Thoracic aorta (tissue), 2 donors: Measurements from ENCODE around the gene CALML5. TPM values are rescaled to one million over a fixed set of nuclear protein-coding genes. Genes with fewer than 3 reads are reported as not detected.

ENCODE experiments used
- ATAC-seq: fragments of 150-250 bp; one replicate; pipeline ENCODE4 v1.8.0; 2017; ENCODE audit warnings: low read depth; ENCODE audit not compliant: insufficient number of reproducible peaks, low FRiP score
- DNase-seq: peaks from one replicate; pipeline ENCODE4 v3.0.0-alpha.2; 2020; ENCODE audit warnings: low spot score
- H3K27ac ChIP-seq, 2 donors: fragments of 200-600 bp; sonication (generic); 1 replicate in 1 of 2; 2 replicates in 1 of 2; pipeline ENCODE4 v1.5.1; 2016; ENCODE audit warnings: mild to moderate bottlenecking in 2 of 2, moderate library complexity in 2 of 2
- H3K27me3 ChIP-seq: fragments of 200-600 bp; sonication (generic); replicated peaks from 2 replicates; pipeline ENCODE4 v1.6.0; 2016; ENCODE audit warnings: mild to moderate bottlenecking; ENCODE audit not compliant: insufficient read depth
- H3K36me3 ChIP-seq: fragments of 200-600 bp; sonication (generic); one replicate; pipeline ENCODE4 v1.5.1; 2016
- H3K4me1 ChIP-seq, 2 donors: fragments of 200-600 bp; sonication (generic); 1 replicate in 1 of 2; 2 replicates in 1 of 2; pipeline versions ENCODE4 v1.5.1 to v1.6.0; 2016; ENCODE audit warnings: low read depth in 2 of 2, mild to moderate bottlenecking in 1 of 2; ENCODE audit not compliant: control insufficient read depth in 1 of 2
- H3K4me3 ChIP-seq: fragments of 200-600 bp; sonication (generic); 2 replicates; pipeline ENCODE4 v1.5.1; 2016; ENCODE audit warnings: mild to moderate bottlenecking
- H3K9me3 ChIP-seq: fragments of 200-600 bp; sonication (generic); 2 replicates; pipeline ENCODE4 v1.5.1; 2016
- CTCF ChIP-seq: fragments of 200-600 bp; sonication (generic); IDR thresholded peaks from one replicate; pipeline ENCODE4 v1.5.1; 2019; ENCODE audit warnings: antibody characterized with exemption
- total RNA-seq, 2 donors: library from RNA; depleted of rRNA; stranded (reverse); fragments of >200 nt; gene quantifications; one replicate each; pipeline versions ENCODE4 v1.1.0 to v1.2.3, GENCODE V29; 2016

The CALML5 gene
- total RNA-seq, 2 donors from 2014 or later: 3.7 TPM; not detected in 1

- Histone ChIP-seq H3K4me1 (peaks cover 33 to 87% of the 10 kb centered on the region in 2 donors), H3K27ac (peak overlapping the region; percentile 55 to 62), H3K27me3 (no peaks in the 10 kb centered on the region), H3K4me3 (no peak overlapping the region), H3K36me3 (no peaks in the 10 kb centered on the region), H3K9me3 (no peaks in the 10 kb centered on the region)
- TF ChIP-seq CTCF: no peak
- DNase-seq: no peak
- no peak for ATAC-seq
Observed at GRCh38 chr10:5533098-5533731, 33.8 kb upstream of the CALML5 start.

GRCh38 chr10:5532618-5533097, 33.3 kb upstream of the CALML5 start:
- Histone ChIP-seq H3K9me3 (no peaks in the 10 kb centered on the region), H3K27me3 (no peaks in the 10 kb centered on the region), H3K36me3 (no peaks in the 10 kb centered on the region), H3K4me1 (peaks cover 33 to 82% of the 10 kb centered on the region in 2 donors), H3K4me3 (no peak overlapping the region), H3K27ac (peak overlapping the region; percentile 55 to 62)
- ATAC-seq: no peak
- no peak for TF ChIP-seq CTCF
- DNase-seq: no peak

GRCh38 chr10:5532307-5532605, 32.9 kb upstream of the CALML5 start:
- no peak for ATAC-seq
- Histone ChIP-seq H3K27me3 (no peaks in the 10 kb centered on the region), H3K36me3 (no peaks in the 10 kb centered on the region), H3K9me3 (no peaks in the 10 kb centered on the region), H3K27ac (peak overlapping the region; percentile 62 to 79), H3K4me1 (peaks cover 33 to 82% of the 10 kb centered on the region in 2 donors), H3K4me3 (no peak overlapping the region)
- no peak for DNase-seq
- TF ChIP-seq CTCF: no peak

GRCh38 chr10:5531558-5532306, 32.4 kb upstream of the CALML5 start:
- DNase-seq (no peak), ATAC-seq (no peak)
- Histone ChIP-seq H3K4me1 (peaks cover 33 to 77% of the 10 kb centered on the region in 2 donors), H3K4me3 (no peak overlapping the region), H3K27me3 (no peaks in the 10 kb centered on the region), H3K27ac (peak overlapping the region; percentile 11 to 79), H3K9me3 (no peaks in the 10 kb centered on the region), H3K36me3 (no peaks in the 10 kb centered on the region)
- TF ChIP-seq CTCF: no peak

GRCh38 chr10:5530846-5531557, 31.6 kb upstream of the CALML5 start:
- H3K4me3 ChIP-seq: no peak overlapping the region
- H3K27me3 ChIP-seq: no peaks in the 10 kb centered on the region
- H3K4me1 ChIP-seq: peaks cover 31 to 70% of the 10 kb centered on the region in 2 donors
- H3K27ac ChIP-seq: peak overlapping the region; percentile 26 to 79
- TF ChIP-seq CTCF: no peak
- no peaks in the 10 kb centered on the region for H3K36me3 ChIP-seq
- no peaks in the 10 kb centered on the region for H3K9me3 ChIP-seq
- DNase-seq: no peak
- ATAC-seq: no peak
